Small intestine (tissue), 7 donors: ENCODE results near the gene KCNIP3. TPM values are rescaled to one million over a fixed set of nuclear protein-coding genes. Genes with fewer than 3 reads are reported as not detected.
A peak's percentile ranks its signal among the peaks of the same experiment; 100 is the strongest.

Source experiments
- DNase-seq, 2 donors: peaks; one replicate each; pipeline versions ENCODE4 v3.0.0 to v3.0.0-alpha.2; 2013
- FAIRE-seq: peaks from 2 replicates; lab custom pipeline; 2012; peaks lifted over from hg19 to GRCh38; lab: Jason Lieb, UNC
- H3K27ac ChIP-seq, 3 donors: one replicate each; pipeline ENCODE4 v1.5.1; 2013; ENCODE audit warnings: low read length in 2 of 3, mild to moderate bottlenecking in 2 of 3, control low read depth in 1 of 3, inconsistent platforms in 1 of 3, low read depth in 1 of 3, moderate library complexity in 1 of 3
- H3K27me3 ChIP-seq, 3 donors: one replicate each; pipeline ENCODE4 v1.6.1; 2013; ENCODE audit warnings: low read length in 3 of 3, inconsistent platforms in 1 of 3; ENCODE audit not compliant: control insufficient read depth in 3 of 3, insufficient read depth in 3 of 3
- H3K36me3 ChIP-seq, 3 donors: one replicate each; pipeline ENCODE4 v1.6.1; 2013; ENCODE audit warnings: low read length in 3 of 3, inconsistent platforms in 1 of 3, low read depth in 1 of 3, mild to moderate bottlenecking in 1 of 3, moderate library complexity in 1 of 3; ENCODE audit not compliant: control insufficient read depth in 3 of 3, insufficient read depth in 2 of 3
- H3K4me1 ChIP-seq, 3 donors: one replicate each; pipeline ENCODE4 v1.6.1; 2013; ENCODE audit warnings: low read length in 2 of 3, inconsistent platforms in 1 of 3, low read depth in 1 of 3, mild to moderate bottlenecking in 1 of 3, moderate library complexity in 1 of 3; ENCODE audit not compliant: control insufficient read depth in 3 of 3, insufficient read depth in 2 of 3
- H3K4me3 ChIP-seq, 3 donors: one replicate each; pipeline ENCODE4 v1.5.1; 2013; ENCODE audit warnings: low read length in 3 of 3, control low read depth in 1 of 3, inconsistent platforms in 1 of 3, low read depth in 1 of 3, mild to moderate bottlenecking in 1 of 3, moderate library complexity in 1 of 3
- H3K9me3 ChIP-seq, 2 donors: one replicate each; pipeline ENCODE4 v1.6.1; 2013; ENCODE audit warnings: low read depth in 1 of 2, low read length in 1 of 2; ENCODE audit not compliant: control insufficient read depth in 2 of 2, insufficient read depth in 1 of 2
- WGBS, 3 donors: extraction: QIAGEN DNeasy Blood & Tissue Kit; methylation state at CpG; one replicate each; pipeline ENCODE4 v1.1.7; 2013; 5-methylcytosine and 5-hydroxymethylcytosine counted together
- polyA plus RNA-seq, 4 donors: library from polyadenylated mRNA; stranded (reverse) in 3 of 4; unstranded in 1 of 4; fragments of 200-250 nt in 3 of 4; fragments of 120-200 nt in 1 of 4; gene quantifications; one replicate each; pipeline versions ENCODE4 v1.2.1 to v1.2.3, GENCODE V29; 2013
- donor health status: healthy with polysubstance abuse.
- donor health status: control.
- donor health status: control.
- donor health status: Bipolar disorder and iron deficiency.
- donor health status: healthy.

KCNIP3 gene
- polyA plus RNA-seq, 4 donors = 1.4 to 3.8 (median 2.1) TPM

- no peak for DNase-seq
- H3K27ac ChIP-seq = no peak overlapping the region
- no peak overlapping the region for H3K4me3 ChIP-seq
- no peaks in the 10 kb centered on the region for H3K27me3 ChIP-seq
- no peaks in the 10 kb centered on the region for H3K4me1 ChIP-seq
- no peaks in the 10 kb centered on the region for H3K36me3 ChIP-seq
- peaks cover 0 to 12% of the 10 kb centered on the region in 2 donors for H3K9me3 ChIP-seq
- 84 to 91% (median 85%) methylated on average over 19 of the region's 19 CpGs for WGBS, 3 donors
- no peak for FAIRE-seq
Observed at GRCh38 chr2:95294579-95295250, 2.4 kb upstream of the KCNIP3 start.

- Histone ChIP-seq H3K4me1 (no peaks in the 10 kb centered on the region), H3K4me3 (no peak overlapping the region), H3K36me3 (no peaks in the 10 kb centered on the region), H3K27me3 (no peaks in the 10 kb centered on the region), H3K27ac (no peak overlapping the region), H3K9me3 (peaks cover 0 to 12% of the 10 kb centered on the region in 2 donors)
- FAIRE-seq = no peak
- WGBS, 3 donors = 75 to 90% (median 82%) methylated on average over 6 of the region's 6 CpGs
- no peak for DNase-seq
Observed at GRCh38 chr2:95295376-95295775, 1.8 kb upstream of the KCNIP3 start.

- H3K27ac ChIP-seq = no peak overlapping the region
- H3K9me3 ChIP-seq = peaks cover 0 to 9% of the 10 kb centered on the region in 2 donors
- DNase-seq = no peak
- H3K4me3 ChIP-seq = no peak overlapping the region
- 34 to 68% (median 40%) methylated on average over 5 of the region's 5 CpGs for WGBS, 3 donors
- no peaks in the 10 kb centered on the region for H3K36me3 ChIP-seq
- H3K27me3 ChIP-seq = no peaks in the 10 kb centered on the region
- no peak for FAIRE-seq
- H3K4me1 ChIP-seq = no peaks in the 10 kb centered on the region
Observed at GRCh38 chr2:95296011-95296410, 1.1 kb upstream of the KCNIP3 start.

- no peak for DNase-seq
- Histone ChIP-seq H3K27ac (no peak overlapping the region), H3K27me3 (no peaks in the 10 kb centered on the region), H3K4me3 (peak overlapping the region in 1 of 3 donors; percentile 27), H3K36me3 (no peaks in the 10 kb centered on the region), H3K9me3 (peaks cover 0 to 5% of the 10 kb centered on the region in 2 donors), H3K4me1 (no peaks in the 10 kb centered on the region)
- no peak for FAIRE-seq
- WGBS, 3 donors = 34 to 47% (median 41%) methylated on average over 11 of the region's 11 CpGs
Observed at GRCh38 chr2:95297639-95298395, 670 bp downstream of the KCNIP3 start.

- 59 to 81% (median 67%) methylated on average over 9 of the region's 9 CpGs for WGBS, 3 donors
- Histone ChIP-seq H3K9me3 (peaks cover 0 to 3% of the 10 kb centered on the region in 2 donors), H3K4me1 (no peaks in the 10 kb centered on the region), H3K27ac (no peak overlapping the region), H3K36me3 (no peaks in the 10 kb centered on the region), H3K4me3 (no peak overlapping the region), H3K27me3 (no peaks in the 10 kb centered on the region)
- FAIRE-seq (no peak), DNase-seq (no peak)
Observed at GRCh38 chr2:95298486-95299111, 1.5 kb downstream of the KCNIP3 start.

GRCh38 chr2:95299961-95300360 lies 2.8 kb downstream of the KCNIP3 start:
- H3K9me3 ChIP-seq = no peaks in the 10 kb centered on the region
- DNase-seq = no peak
- no peaks in the 10 kb centered on the region for H3K27me3 ChIP-seq
- no peaks in the 10 kb centered on the region for H3K4me1 ChIP-seq
- no peak for FAIRE-seq
- H3K4me3 ChIP-seq = no peak overlapping the region
- 42 to 75% (median 53%) methylated on average over 9 of the region's 9 CpGs for WGBS, 3 donors
- no peak overlapping the region for H3K27ac ChIP-seq
- no peaks in the 10 kb centered on the region for H3K36me3 ChIP-seq

- peak; percentile 70 to 74 for DNase-seq
- no peak overlapping the region for H3K4me3 ChIP-seq
- H3K36me3 ChIP-seq = no peaks in the 10 kb centered on the region
- no peak overlapping the region for H3K27ac ChIP-seq
- H3K9me3 ChIP-seq = no peaks in the 10 kb centered on the region
- H3K27me3 ChIP-seq = no peaks in the 10 kb centered on the region
- 2 to 26% (median 5%) methylated on average over 10 to 11 of the region's 11 CpGs for WGBS, 3 donors
- FAIRE-seq = no peak
- H3K4me1 ChIP-seq = no peaks in the 10 kb centered on the region
Observed at GRCh38 chr2:95300450-95300849, 3.3 kb downstream of the KCNIP3 start.

GRCh38 chr2:95301186-95301585 lies 4.0 kb downstream of the KCNIP3 start:
- Histone ChIP-seq H3K4me3 (no peak overlapping the region), H3K36me3 (no peaks in the 10 kb centered on the region), H3K9me3 (no peaks in the 10 kb centered on the region), H3K27ac (no peak overlapping the region), H3K4me1 (no peaks in the 10 kb centered on the region), H3K27me3 (no peaks in the 10 kb centered on the region)
- FAIRE-seq (no peak), DNase-seq (no peak)
- 52 to 79% (median 66%) methylated on average over 4 of the region's 4 CpGs for WGBS, 3 donors
